ENCODE data around the gene NTM.

GRCh38 chr11:131796541-131796940 lies 426.1 kb downstream of the NTM start:
- TF ChIP-seq CTCF (IDR thresholded peaks at IDR 0.05; ENCODE audit: low read depth, low read length, poor library complexity, severe bottlenecking) (no peak), EZH2phosphoT487 (IDR thresholded peaks at IDR 0.05; ENCODE audit: borderline replicate concordance, low read length) (no peak)
